ENCODE results near the gene ADAMTS15.

Gene ADAMTS15

GRCh38 chr11:130476922-130477491 lies 28.6 kb downstream of the ADAMTS15 start:
- DNase-seq (ENCODE audit: low read depth, low spot score) = no peak

- DNase-seq (ENCODE audit: low read depth, low spot score) = no peak
Observed at GRCh38 chr11:130477586-130478203, 29.2 kb downstream of the ADAMTS15 start.

GRCh38 chr11:130478204-130478701 lies 29.8 kb downstream of the ADAMTS15 start:
- DNase-seq (ENCODE audit: low read depth, low spot score) = no peak

- DNase-seq (ENCODE audit: low read depth, low spot score) = no peak
Observed at GRCh38 chr11:130478881-130479280, 30.4 kb downstream of the ADAMTS15 start.

GRCh38 chr11:130480186-130480585 lies 31.7 kb downstream of the ADAMTS15 start:
- DNase-seq (ENCODE audit: low read depth, low spot score) = no peak

- DNase-seq (ENCODE audit: low read depth, low spot score) = no peak
Observed at GRCh38 chr11:130480711-130481140, 32.3 kb downstream of the ADAMTS15 start.

- DNase-seq (ENCODE audit: low read depth, low spot score) = no peak
Observed at GRCh38 chr11:130483124-130483523, 34.7 kb downstream of the ADAMTS15 start.

GRCh38 chr11:130485983-130486382 lies 37.5 kb downstream of the ADAMTS15 start:
- DNase-seq (ENCODE audit: low read depth, low spot score) = no peak

- DNase-seq (ENCODE audit: low read depth, low spot score) = no peak
Observed at GRCh38 chr11:130486391-130486836, 38.0 kb downstream of the ADAMTS15 start.

- DNase-seq (ENCODE audit: low read depth, low spot score) = no peak
Observed at GRCh38 chr11:130486987-130487923, 38.8 kb downstream of the ADAMTS15 start.

GRCh38 chr11:130487924-130488815 lies 39.7 kb downstream of the ADAMTS15 start:
- no peak for DNase-seq (ENCODE audit: low read depth, low spot score)

- DNase-seq (ENCODE audit: low read depth, low spot score) = no peak
Observed at GRCh38 chr11:130488848-130489584, 40.6 kb downstream of the ADAMTS15 start.

- no peak for DNase-seq (ENCODE audit: low read depth, low spot score)
Observed at GRCh38 chr11:130489716-130490115, 41.3 kb downstream of the ADAMTS15 start.

- no peak for DNase-seq (ENCODE audit: low read depth, low spot score)
Observed at GRCh38 chr11:130490682-130491449, 42.4 kb downstream of the ADAMTS15 start.

- DNase-seq (ENCODE audit: low read depth, low spot score) = no peak
Observed at GRCh38 chr11:130498181-130498580, 49.7 kb downstream of the ADAMTS15 start.

GRCh38 chr11:130499828-130500227 lies 51.4 kb downstream of the ADAMTS15 start:
- DNase-seq (ENCODE audit: low read depth, low spot score) = no peak

- DNase-seq (ENCODE audit: low read depth, low spot score) = no peak
Observed at GRCh38 chr11:130504317-130504716, 55.9 kb downstream of the ADAMTS15 start.

- DNase-seq (ENCODE audit: low read depth, low spot score) = no peak
Observed at GRCh38 chr11:130508913-130509312, 60.5 kb downstream of the ADAMTS15 start.

- no peak for DNase-seq (ENCODE audit: low read depth, low spot score)
Observed at GRCh38 chr11:130509942-130510341, 61.5 kb downstream of the ADAMTS15 start.
